Neural cell (in vitro differentiated cells): ENCODE data around the gene SLC17A5.

Experiments
- CTCF ChIP-seq: fragments of 450-650 bp; IDR thresholded peaks from 2 replicates; pipeline ENCODE4 v1.5.1; 2014; ENCODE audit warnings: antibody characterized with exemption, mild to moderate bottlenecking, moderate library complexity; ENCODE audit not compliant: poor library complexity, severe bottlenecking
- EP300 ChIP-seq: fragments of 450-650 bp; conservative IDR thresholded peaks from 2 replicates; pipeline ENCODE4 v1.6.1; 2014; ENCODE audit warnings: antibody characterized with exemption, mild to moderate bottlenecking, moderate library complexity; ENCODE audit not compliant: poor library complexity, severe bottlenecking
- EZH2 ChIP-seq: fragments of 200-600, 300-800 bp; shearing (Covaris generic), sonication (generic); IDR thresholded peaks from 2 replicates; pipeline ENCODE4 v1.6.1; 2014; ENCODE audit warnings: antibody characterized with exemption, low read length, borderline replicate concordance, mild to moderate bottlenecking; ENCODE audit not compliant: insufficient read depth, poor library complexity, severe bottlenecking
- RAD21 ChIP-seq: fragments of 450-650 bp; conservative IDR thresholded peaks from 2 replicates; pipeline ENCODE4 v1.6.1; 2014; ENCODE audit warnings: antibody characterized with exemption, mild to moderate bottlenecking, moderate library complexity
- REST ChIP-seq: IDR thresholded peaks from 2 replicates; pipeline ENCODE4 v1.6.1; 2012; ENCODE audit warnings: borderline replicate concordance

GRCh38 chr6:73632346-73632745 is 21.4 kb downstream of the SLC17A5 start:
- TF ChIP-seq EP300 (no peak), CTCF (no peak), RAD21 (no peak), EZH2 (no peak), REST (no peak)
